SK-MEL-5 (cell line): ENCODE results near the gene ICE1. TPM values are rescaled to one million over a fixed set of nuclear protein-coding genes. Genes with fewer than 3 reads are reported as not detected.
"Not testable (repeated sequence)": the region's sequence is repeated elsewhere in the genome, so short reads cannot be mapped to it uniquely, and the experiment has no call there.

ENCODE experiments used
- DNase-seq: peaks from one replicate; pipeline ENCODE4 v3.0.0-alpha.2; 2016; ENCODE audit warnings: low read depth, low spot score
- in situ Hi-C: cut with HindIII; loops from 2 replicates; pipeline ENCODE4 v1.10.0; 2016; ENCODE audit warnings: low sequenced_read_pairs, high pct_unique_total_duplicates, low pct_unique_long_range_greater_than_20kb
- polyA plus RNA-seq, 2 experiments: library from polyadenylated mRNA; depleted of rRNA; stranded (reverse); fragments of >200 nt; gene quantifications; 2 replicates each; pipeline ENCODE4 v1.2.3, GENCODE V29; 2015
- total RNA-seq: library from RNA; depleted of rRNA; stranded (reverse); fragments of >200 nt; shearing (Covaris generic); gene quantifications from 2 replicates; pipeline ENCODE4 v1.2.3, GENCODE V29; 2014; rRNA removed

The ICE1 gene
- 37.9 and 42.2 TPM in 2 replicates for total RNA-seq
- 24.1 and 32.4 TPM in 2 replicates for polyA plus RNA-seq (2015; cell fraction: cytosol; rRNA removed)
- polyA plus RNA-seq (2015; cell fraction: nucleus; rRNA removed), result 50.3 and 70.1 TPM in 2 replicates

- peak; percentile 100 for DNase-seq
- in situ Hi-C loops, result no loop called here
These were observed at the start of gene ICE1 for GRCh38 chr5:5421961-5422818. Gene ICE1 (plus strand): TSS chr5:5422677. CDS start chr5:5422916, 239 bp downstream.

- in situ Hi-C loops, result no loop called here
- DNase-seq, result no peak
These were observed 49.5 kb upstream of the ICE1 start for GRCh38 chr5:5372930-5373329.

GRCh38 chr5:5373351-5373989, 49.0 kb upstream of the ICE1 start:
- in situ Hi-C loops, result no loop called here
- DNase-seq, result no peak

- in situ Hi-C loops, result no loop called here
- no peak for DNase-seq
These were observed 48.3 kb upstream of the ICE1 start for GRCh38 chr5:5374009-5374715.

- DNase-seq, result no peak
- in situ Hi-C loops, result no loop called here
These were observed 44.7 kb upstream of the ICE1 start for GRCh38 chr5:5377780-5378179.

- in situ Hi-C loops, result no loop called here
- no peak for DNase-seq
These were observed 43.9 kb upstream of the ICE1 start for GRCh38 chr5:5378531-5378930.

GRCh38 chr5:5380298-5380697, 42.2 kb upstream of the ICE1 start:
- in situ Hi-C loops, result no loop called here
- DNase-seq, result peak; percentile 78

GRCh38 chr5:5381310-5381913, 41.1 kb upstream of the ICE1 start:
- in situ Hi-C loops, result no loop called here
- DNase-seq, result no peak

GRCh38 chr5:5383461-5383860, 39.0 kb upstream of the ICE1 start:
- in situ Hi-C loops, result no loop called here
- no peak for DNase-seq

- DNase-seq, result no peak
- in situ Hi-C loops, result no loop called here
These were observed 37.7 kb upstream of the ICE1 start for GRCh38 chr5:5384660-5385330.

GRCh38 chr5:5385331-5385662, 37.2 kb upstream of the ICE1 start:
- in situ Hi-C loops, result no loop called here
- no peak for DNase-seq

GRCh38 chr5:5386329-5386728, 36.1 kb upstream of the ICE1 start:
- in situ Hi-C loops, result no loop called here
- DNase-seq, result no peak

GRCh38 chr5:5387192-5387591, 35.3 kb upstream of the ICE1 start:
- no peak for DNase-seq
- in situ Hi-C loops, result no loop called here

- DNase-seq, result no peak
- in situ Hi-C loops, result no loop called here
These were observed 34.7 kb upstream of the ICE1 start for GRCh38 chr5:5387777-5388176.

- DNase-seq, in situ Hi-C loops: not testable (repeated sequence)
These were observed 32.2 kb upstream of the ICE1 start for GRCh38 chr5:5390121-5390869.

GRCh38 chr5:5392504-5392903, 30.0 kb upstream of the ICE1 start:
- in situ Hi-C loops, DNase-seq: not testable (repeated sequence)
